BJ (cell line): ENCODE results near the gene TNKS2. TPM values are rescaled to one million over a fixed set of nuclear protein-coding genes. Genes with fewer than 3 reads are reported as not detected.

ENCODE experiments used
- CTCF ChIA-PET: fragments of 350-600 bp; formaldehyde crosslinking; extraction: SDS; loops from one replicate; lab custom pipeline; 2021; ENCODE audit warnings: antibody characterized with exemption, inconsistent platforms; lab: Yijun Ruan, JAX
- POLR2A ChIA-PET: fragments of 300-600 bp; sonication (Branson Sonifier 250); formaldehyde crosslinking; extraction: SDS; loops from one replicate; lab custom pipeline; 2021; ENCODE audit warnings: antibody characterized with exemption; lab: Charles Lee
- DNase-seq: peaks from one replicate; pipeline ENCODE4 v3.0.0-alpha.2; 2011; ENCODE audit warnings: low read depth
- H3K27me3 ChIP-seq: 2 replicates; pipeline ENCODE4 v1.6.0; 2011; ENCODE audit warnings: low read length; ENCODE audit not compliant: control insufficient read depth, insufficient read depth
- H3K36me3 ChIP-seq: 2 replicates; pipeline ENCODE4 v1.5.1; 2011; ENCODE audit warnings: low read length; ENCODE audit not compliant: control insufficient read depth, insufficient read depth
- H3K4me3 ChIP-seq: 2 replicates; pipeline ENCODE4 v1.5.1; 2011; ENCODE audit warnings: low read depth, mild to moderate bottlenecking, control low read depth, low read length
- polyA plus RNA-seq: library from polyadenylated mRNA; depleted of rRNA; stranded (reverse); fragments of >200 nt; gene quantifications from 2 replicates; pipeline ENCODE4 v1.2.3, GENCODE V29; 2011
- TF ChIP-seq, protein P1 (sequence below): IDR thresholded peaks from 2 replicates; pipeline ENCODE4 v1.5.1; 2011; ENCODE audit warnings: low read depth, mild to moderate bottlenecking, control low read depth, inconsistent platforms, low read length, moderate library complexity; ENCODE audit not compliant: insufficient read depth

TNKS2 gene
- polyA plus RNA-seq, 1 experiment: 16.6 TPM

DNA sequence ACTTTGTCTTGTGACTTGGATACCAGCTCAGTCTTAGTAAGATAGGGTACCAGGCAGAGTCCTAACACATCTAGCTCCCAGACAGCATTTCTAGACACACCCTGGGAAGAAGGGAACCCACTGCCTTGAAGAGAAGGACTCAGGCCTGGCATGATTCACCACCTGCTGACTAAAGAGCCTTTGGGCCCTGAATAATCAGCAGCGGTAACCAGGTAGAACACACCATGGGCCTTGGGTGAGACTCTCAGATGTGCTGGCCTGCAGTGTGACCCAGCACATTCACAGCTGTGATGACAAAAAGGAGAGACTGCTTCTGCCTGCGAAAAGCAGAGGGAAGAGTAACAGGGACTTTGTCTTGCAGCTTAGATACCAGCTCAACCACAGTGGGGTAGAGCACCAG, 10.4 kb upstream of the TNKS2 start:
- Histone ChIP-seq H3K27me3 (no peaks in the 10 kb centered on the region; the same call in 1 of the 2 replicates), H3K4me3 (no peak overlapping the region), H3K36me3 (no peaks in the 10 kb centered on the region)
- POLR2A ChIA-PET: no interaction called here
- TF ChIP-seq, protein P1, sequence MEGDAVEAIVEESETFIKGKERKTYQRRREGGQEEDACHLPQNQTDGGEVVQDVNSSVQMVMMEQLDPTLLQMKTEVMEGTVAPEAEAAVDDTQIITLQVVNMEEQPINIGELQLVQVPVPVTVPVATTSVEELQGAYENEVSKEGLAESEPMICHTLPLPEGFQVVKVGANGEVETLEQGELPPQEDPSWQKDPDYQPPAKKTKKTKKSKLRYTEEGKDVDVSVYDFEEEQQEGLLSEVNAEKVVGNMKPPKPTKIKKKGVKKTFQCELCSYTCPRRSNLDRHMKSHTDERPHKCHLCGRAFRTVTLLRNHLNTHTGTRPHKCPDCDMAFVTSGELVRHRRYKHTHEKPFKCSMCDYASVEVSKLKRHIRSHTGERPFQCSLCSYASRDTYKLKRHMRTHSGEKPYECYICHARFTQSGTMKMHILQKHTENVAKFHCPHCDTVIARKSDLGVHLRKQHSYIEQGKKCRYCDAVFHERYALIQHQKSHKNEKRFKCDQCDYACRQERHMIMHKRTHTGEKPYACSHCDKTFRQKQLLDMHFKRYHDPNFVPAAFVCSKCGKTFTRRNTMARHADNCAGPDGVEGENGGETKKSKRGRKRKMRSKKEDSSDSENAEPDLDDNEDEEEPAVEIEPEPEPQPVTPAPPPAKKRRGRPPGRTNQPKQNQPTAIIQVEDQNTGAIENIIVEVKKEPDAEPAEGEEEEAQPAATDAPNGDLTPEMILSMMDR: no peak
- CTCF ChIA-PET: interaction anchor here (1.5 kb wide), 1 partner anchor 13 kb away, joined by 3 read pairs; no protein-coding TSS in a partner anchor
- no peak for DNase-seq

DNA sequence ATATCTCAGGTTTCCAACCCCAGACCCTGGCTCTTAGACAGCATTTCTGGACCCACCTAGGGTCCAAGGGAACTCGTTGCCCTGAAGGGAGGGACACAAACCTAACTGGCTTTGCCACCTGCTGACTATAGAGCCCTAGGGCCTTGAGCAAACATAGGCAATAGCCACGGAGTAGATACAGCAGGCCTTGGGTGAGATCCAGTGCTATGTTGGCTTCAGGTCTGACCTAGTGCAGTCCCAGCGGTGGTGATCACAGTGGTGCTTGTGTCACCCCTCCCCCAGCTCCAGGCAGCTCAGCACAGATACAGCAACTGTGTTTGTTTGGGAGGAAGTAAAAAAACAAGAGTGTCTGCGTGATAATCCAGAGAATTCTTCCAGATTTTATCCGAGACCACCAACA, 9.7 kb upstream of the TNKS2 start:
- H3K27me3 ChIP-seq: no peaks in the 10 kb centered on the region
- no peaks in the 10 kb centered on the region for H3K36me3 ChIP-seq
- no peak overlapping the region for H3K4me3 ChIP-seq
- no peak for DNase-seq
- CTCF ChIA-PET: interaction anchor here (1.5 kb wide), 1 partner anchor 14 kb away, joined by 3 read pairs; no protein-coding TSS in a partner anchor
- POLR2A ChIA-PET: no interaction called here
- TF ChIP-seq, protein P1: no peak

DNA sequence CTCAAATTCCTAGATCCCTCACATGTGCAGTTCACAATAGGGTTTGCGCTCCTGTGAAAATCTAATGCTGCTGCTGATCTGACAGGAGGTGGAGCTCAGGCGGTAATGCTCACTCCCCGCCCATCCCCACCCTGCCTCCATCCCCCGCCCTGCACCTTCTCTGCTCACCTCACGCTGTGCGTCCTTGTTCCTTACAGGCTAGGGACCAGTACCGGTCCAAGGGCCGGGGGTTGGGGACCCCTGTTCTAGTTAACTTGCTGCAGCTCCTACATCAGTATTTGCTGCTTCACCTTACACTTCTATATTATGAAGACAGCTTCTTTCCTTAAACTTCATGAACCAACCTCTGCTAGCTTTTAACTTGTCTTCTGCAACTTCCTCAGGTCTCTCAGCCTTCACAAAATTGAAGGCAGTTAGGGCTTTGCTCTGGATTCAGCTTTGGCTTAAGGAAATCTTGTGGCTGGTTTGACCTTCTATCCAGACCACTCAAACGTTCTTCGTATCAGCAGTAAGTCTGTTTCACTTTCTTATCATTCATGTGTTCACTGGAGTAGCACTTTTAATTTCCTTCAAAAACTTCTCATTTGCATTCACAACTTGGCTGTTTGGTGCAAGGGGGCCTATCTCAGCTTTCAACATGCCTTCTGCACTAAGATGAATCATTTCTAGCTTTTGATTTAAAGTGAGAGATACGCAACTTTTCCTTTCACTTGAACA, 1.7 kb upstream of the TNKS2 start:
- CTCF ChIA-PET: interaction anchor here (0.6 to 0.7 kb wide), 3 partner anchors 54 to 273 kb away, joined by 3 read pairs; no protein-coding TSS in a partner anchor
- Histone ChIP-seq H3K4me3 (no peak overlapping the region), H3K27me3 (no peaks in the 10 kb centered on the region), H3K36me3 (no peaks in the 10 kb centered on the region)
- no peak for DNase-seq
- POLR2A ChIA-PET: no interaction called here
- TF ChIP-seq, protein P1: no peak

DNA sequence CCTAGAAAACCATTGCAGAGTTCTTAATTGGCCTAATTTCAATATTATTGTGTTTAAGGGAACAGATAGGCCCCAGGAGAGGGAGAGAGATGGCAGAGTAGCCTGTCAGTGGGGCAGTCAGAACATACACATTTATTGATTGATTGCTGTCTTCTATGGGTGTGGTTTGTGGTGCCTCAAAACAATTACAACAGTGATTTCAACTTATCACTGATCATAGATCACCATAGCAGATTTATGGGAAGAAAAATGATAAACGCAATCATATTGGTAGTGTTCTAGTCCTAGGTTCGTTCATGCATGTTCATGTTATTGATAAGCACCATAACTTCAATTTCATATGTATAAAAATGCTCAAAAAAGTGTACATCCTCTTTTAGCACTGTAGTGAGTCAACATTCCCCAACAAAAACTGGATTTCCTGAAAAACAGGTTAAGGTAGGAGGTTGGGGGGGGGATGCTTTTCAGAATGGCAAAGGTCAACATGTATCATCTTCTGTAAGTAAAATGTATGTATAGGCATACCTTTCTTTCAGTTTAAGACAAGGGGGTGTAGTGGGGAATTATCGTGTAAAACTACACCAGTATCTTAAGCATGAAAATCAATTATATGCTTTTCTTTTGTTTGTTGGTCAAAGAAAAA, 1.1 kb upstream of the TNKS2 start:
- ChIA-PET CTCF (interaction anchor here (0.6 kb wide), 1 partner anchor 274 kb away, joined by 3 read pairs; no protein-coding TSS in a partner anchor), POLR2A (no interaction called here)
- Histone ChIP-seq H3K27me3 (no peaks in the 10 kb centered on the region), H3K36me3 (no peaks in the 10 kb centered on the region), H3K4me3 (peak overlapping the region; percentile 96; the same call in 1 of the 2 replicates)
- TF ChIP-seq, protein P1: no peak
- no peak for DNase-seq
